Memory B cell (primary cell): ENCODE data around the gene NAPSA.

ENCODE experiments used
- ATAC-seq: fragments of 150-1000 bp; cut with Tn5 transposase; 2 replicates; pipeline ENCODE4 v1.10.0; 2021; ENCODE audit warnings: low read depth, mild to moderate bottlenecking, moderate library complexity
- DNase-seq, 2 donors: peaks; one replicate each; pipeline ENCODE4 v3.0.0; 2022; ENCODE audit warnings: low spot score in 2 of 2
- H3K27ac Mint-ChIP-seq: one replicate; pipeline ENCODE4 v1.8.0; 2022; ENCODE audit warnings: mild to moderate bottlenecking, moderate library complexity, mixed read lengths
- H3K27me3 Mint-ChIP-seq: one replicate; pipeline ENCODE4 v1.8.0; 2022; ENCODE audit warnings: mixed read lengths
- H3K36me3 Mint-ChIP-seq: one replicate; pipeline ENCODE4 v1.8.0; 2022; ENCODE audit warnings: mild to moderate bottlenecking, mixed read lengths
- H3K4me1 Mint-ChIP-seq: one replicate; pipeline ENCODE4 v1.8.0; 2022; ENCODE audit warnings: mixed read lengths
- H3K4me3 Mint-ChIP-seq: one replicate; pipeline ENCODE4 v1.8.0; 2022; ENCODE audit warnings: mild to moderate bottlenecking, moderate library complexity, mixed read lengths
- H3K9me3 Mint-ChIP-seq: one replicate; pipeline ENCODE4 v1.8.0; 2022; ENCODE audit warnings: mixed read lengths

Gene NAPSA

GRCh38 chr19:50314724-50315708 lies 50.4 kb downstream of the NAPSA start:
- Mint-ChIP-seq H3K9me3 (peaks cover 1% of the 10 kb centered on the region), H3K4me1 (peaks cover 20% of the 10 kb centered on the region), H3K27me3 (peaks cover 36% of the 10 kb centered on the region), H3K4me3 (peak overlapping the region; percentile 41), H3K27ac (peak overlapping the region; percentile 6), H3K36me3 (peaks cover 14% of the 10 kb centered on the region)
- ATAC-seq = no peak
- no peak for DNase-seq

GRCh38 chr19:50313812-50314536 lies 51.5 kb downstream of the NAPSA start:
- Mint-ChIP-seq H3K27ac (no peak overlapping the region), H3K4me3 (peak overlapping the region; percentile 18), H3K4me1 (peaks cover 20% of the 10 kb centered on the region), H3K36me3 (peaks cover 8% of the 10 kb centered on the region), H3K9me3 (peaks cover 1% of the 10 kb centered on the region), H3K27me3 (peaks cover 43% of the 10 kb centered on the region)
- ATAC-seq = peak; percentile 34
- no peak for DNase-seq

- no peak for DNase-seq
- ATAC-seq = no peak
- Mint-ChIP-seq H3K27ac (no peak overlapping the region), H3K4me3 (no peak overlapping the region), H3K9me3 (peaks cover 1% of the 10 kb centered on the region), H3K27me3 (peaks cover 49% of the 10 kb centered on the region), H3K4me1 (peaks cover 20% of the 10 kb centered on the region), H3K36me3 (peaks cover 8% of the 10 kb centered on the region)
These were observed 52.2 kb downstream of the NAPSA start for GRCh38 chr19:50312967-50313811.

- peaks cover 47% of the 10 kb centered on the region for H3K27me3 Mint-ChIP-seq
- no peak for ATAC-seq
- DNase-seq = no peak
- peaks cover 20% of the 10 kb centered on the region for H3K4me1 Mint-ChIP-seq
- H3K4me3 Mint-ChIP-seq = no peak overlapping the region
- H3K36me3 Mint-ChIP-seq = peaks cover 2% of the 10 kb centered on the region
- H3K9me3 Mint-ChIP-seq = peaks cover 1% of the 10 kb centered on the region
- no peak overlapping the region for H3K27ac Mint-ChIP-seq
These were observed 53.5 kb downstream of the NAPSA start for GRCh38 chr19:50311723-50312635.

- peaks cover 1% of the 10 kb centered on the region for H3K9me3 Mint-ChIP-seq
- H3K4me1 Mint-ChIP-seq = peaks cover 16% of the 10 kb centered on the region
- H3K27ac Mint-ChIP-seq = no peak overlapping the region
- DNase-seq (no peak), ATAC-seq (no peak)
- no peak overlapping the region for H3K4me3 Mint-ChIP-seq
- peaks cover 2% of the 10 kb centered on the region for H3K36me3 Mint-ChIP-seq
- H3K27me3 Mint-ChIP-seq = peaks cover 41% of the 10 kb centered on the region
These were observed 54.5 kb downstream of the NAPSA start for GRCh38 chr19:50310759-50311465.

GRCh38 chr19:50309396-50310125 lies 55.9 kb downstream of the NAPSA start:
- DNase-seq = no peak
- no peak overlapping the region for H3K27ac Mint-ChIP-seq
- peaks cover 9% of the 10 kb centered on the region for H3K4me1 Mint-ChIP-seq
- ATAC-seq = no peak
- no peak overlapping the region for H3K4me3 Mint-ChIP-seq
- H3K9me3 Mint-ChIP-seq = no peaks in the 10 kb centered on the region
- H3K36me3 Mint-ChIP-seq = peaks cover 2% of the 10 kb centered on the region
- peaks cover 41% of the 10 kb centered on the region for H3K27me3 Mint-ChIP-seq

GRCh38 chr19:50308991-50309390 lies 56.4 kb downstream of the NAPSA start:
- H3K27ac Mint-ChIP-seq = no peak overlapping the region
- peaks cover 7% of the 10 kb centered on the region for H3K4me1 Mint-ChIP-seq
- DNase-seq = no peak
- no peak for ATAC-seq
- peaks cover 2% of the 10 kb centered on the region for H3K36me3 Mint-ChIP-seq
- H3K27me3 Mint-ChIP-seq = peaks cover 37% of the 10 kb centered on the region
- no peaks in the 10 kb centered on the region for H3K9me3 Mint-ChIP-seq
- H3K4me3 Mint-ChIP-seq = no peak overlapping the region
